ENCODE measurements around the gene ZIC2.

Gene ZIC2

DNA sequence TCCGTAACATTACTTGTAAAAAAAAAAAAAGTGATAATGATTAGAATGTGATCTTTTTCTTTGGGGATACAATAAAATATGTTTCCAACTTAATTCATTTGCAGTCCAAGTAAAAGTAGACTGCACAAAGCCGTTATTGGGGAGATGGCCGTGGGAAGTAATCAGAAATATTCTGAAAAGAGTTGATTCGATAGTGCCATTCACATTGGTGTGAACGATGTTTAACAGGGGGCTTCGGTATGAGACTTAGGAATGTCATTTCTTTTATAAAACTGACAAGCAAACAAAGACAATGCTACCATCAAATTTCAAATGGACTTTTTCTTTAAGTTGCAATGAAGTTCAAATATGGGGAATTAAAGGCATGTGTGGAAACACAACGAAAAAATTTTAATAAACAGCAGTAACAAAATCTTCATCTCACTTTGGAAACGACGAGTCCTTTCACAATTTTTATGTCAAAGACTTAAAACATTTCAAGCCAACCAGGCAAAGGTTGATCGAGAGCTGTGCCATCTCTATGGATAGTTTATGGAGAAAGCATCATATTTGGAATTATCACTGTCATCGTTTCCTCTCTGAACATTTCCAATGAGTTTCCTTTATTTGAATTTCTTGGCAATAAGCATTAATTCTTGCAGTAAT lies 8.3 kb upstream of the ZIC2 start:
- Histone ChIP-seq H3K27me3 (ENCODE audit: insufficient read depth, poor library complexity, severe bottlenecking) (peaks cover 87% of the 10 kb centered on the region), H3K27ac (replicated peaks) (no peak overlapping the region), H3K4me3 (replicated peaks; ENCODE audit: insufficient read depth, low read length) (no peak overlapping the region)
- no peak for TF ChIP-seq POLR2AphosphoS5 (IDR thresholded peaks at IDR 0.05; ENCODE audit: low read depth)
- TF ChIP-seq, protein P1, sequence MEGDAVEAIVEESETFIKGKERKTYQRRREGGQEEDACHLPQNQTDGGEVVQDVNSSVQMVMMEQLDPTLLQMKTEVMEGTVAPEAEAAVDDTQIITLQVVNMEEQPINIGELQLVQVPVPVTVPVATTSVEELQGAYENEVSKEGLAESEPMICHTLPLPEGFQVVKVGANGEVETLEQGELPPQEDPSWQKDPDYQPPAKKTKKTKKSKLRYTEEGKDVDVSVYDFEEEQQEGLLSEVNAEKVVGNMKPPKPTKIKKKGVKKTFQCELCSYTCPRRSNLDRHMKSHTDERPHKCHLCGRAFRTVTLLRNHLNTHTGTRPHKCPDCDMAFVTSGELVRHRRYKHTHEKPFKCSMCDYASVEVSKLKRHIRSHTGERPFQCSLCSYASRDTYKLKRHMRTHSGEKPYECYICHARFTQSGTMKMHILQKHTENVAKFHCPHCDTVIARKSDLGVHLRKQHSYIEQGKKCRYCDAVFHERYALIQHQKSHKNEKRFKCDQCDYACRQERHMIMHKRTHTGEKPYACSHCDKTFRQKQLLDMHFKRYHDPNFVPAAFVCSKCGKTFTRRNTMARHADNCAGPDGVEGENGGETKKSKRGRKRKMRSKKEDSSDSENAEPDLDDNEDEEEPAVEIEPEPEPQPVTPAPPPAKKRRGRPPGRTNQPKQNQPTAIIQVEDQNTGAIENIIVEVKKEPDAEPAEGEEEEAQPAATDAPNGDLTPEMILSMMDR (IDR thresholded peaks at IDR 0.05; ENCODE audit: insufficient read depth, low read length) = no peak
- no peak for TF ChIP-seq REST (IDR thresholded peaks at IDR 0.05; ENCODE audit: insufficient replicate concordance, low read depth)
- TF ChIP-seq GABPA (IDR thresholded peaks at IDR 0.05; ENCODE audit: low read depth) = no peak
- no peak for TF ChIP-seq SPI1 (IDR thresholded peaks at IDR 0.05; ENCODE audit: borderline replicate concordance, low read depth)
- no peak for DNase-seq (ENCODE audit: low read depth in 1 of 2, low spot score in 1 of 2)

- Histone ChIP-seq H3K4me3 (replicated peaks; ENCODE audit: insufficient read depth, low read length) (no peak overlapping the region), H3K27ac (replicated peaks) (no peak overlapping the region), H3K27me3 (ENCODE audit: insufficient read depth, poor library complexity, severe bottlenecking) (peaks cover 88% of the 10 kb centered on the region)
- DNase-seq (ENCODE audit: low read depth in 1 of 2, low spot score in 1 of 2) = no peak
- TF ChIP-seq REST (IDR thresholded peaks at IDR 0.05; ENCODE audit: insufficient replicate concordance, low read depth) = no peak
- TF ChIP-seq, protein P1 (IDR thresholded peaks at IDR 0.05; ENCODE audit: insufficient read depth, low read length) = no peak
- TF ChIP-seq POLR2AphosphoS5 (IDR thresholded peaks at IDR 0.05; ENCODE audit: low read depth) = no peak
- no peak for TF ChIP-seq SPI1 (IDR thresholded peaks at IDR 0.05; ENCODE audit: borderline replicate concordance, low read depth)
- no peak for TF ChIP-seq GABPA (IDR thresholded peaks at IDR 0.05; ENCODE audit: low read depth)
These were observed 7.8 kb upstream of the ZIC2 start for GRCh38 chr13:99973808-99974185.

GRCh38 chr13:99974296-99974938 lies 7.2 kb upstream of the ZIC2 start:
- DNase-seq (ENCODE audit: low read depth in 1 of 2, low spot score in 1 of 2) = no peak
- Histone ChIP-seq H3K4me3 (replicated peaks; ENCODE audit: insufficient read depth, low read length) (no peak overlapping the region), H3K27ac (replicated peaks) (no peak overlapping the region), H3K27me3 (ENCODE audit: insufficient read depth, poor library complexity, severe bottlenecking) (peaks cover 88% of the 10 kb centered on the region)
- TF ChIP-seq GABPA (IDR thresholded peaks at IDR 0.05; ENCODE audit: low read depth) = no peak
- no peak for TF ChIP-seq SPI1 (IDR thresholded peaks at IDR 0.05; ENCODE audit: borderline replicate concordance, low read depth)
- TF ChIP-seq REST (IDR thresholded peaks at IDR 0.05; ENCODE audit: insufficient replicate concordance, low read depth) = no peak
- TF ChIP-seq, protein P1 (IDR thresholded peaks at IDR 0.05; ENCODE audit: insufficient read depth, low read length) = no peak
- no peak for TF ChIP-seq POLR2AphosphoS5 (IDR thresholded peaks at IDR 0.05; ENCODE audit: low read depth)

Measured in HL-60 (cell line).